ENCODE results near the gene KCNJ12.
"Not testable (repeated sequence)": the region's sequence is repeated elsewhere in the genome, so short reads cannot be mapped to it uniquely, and the experiment has no call there.

DNA sequence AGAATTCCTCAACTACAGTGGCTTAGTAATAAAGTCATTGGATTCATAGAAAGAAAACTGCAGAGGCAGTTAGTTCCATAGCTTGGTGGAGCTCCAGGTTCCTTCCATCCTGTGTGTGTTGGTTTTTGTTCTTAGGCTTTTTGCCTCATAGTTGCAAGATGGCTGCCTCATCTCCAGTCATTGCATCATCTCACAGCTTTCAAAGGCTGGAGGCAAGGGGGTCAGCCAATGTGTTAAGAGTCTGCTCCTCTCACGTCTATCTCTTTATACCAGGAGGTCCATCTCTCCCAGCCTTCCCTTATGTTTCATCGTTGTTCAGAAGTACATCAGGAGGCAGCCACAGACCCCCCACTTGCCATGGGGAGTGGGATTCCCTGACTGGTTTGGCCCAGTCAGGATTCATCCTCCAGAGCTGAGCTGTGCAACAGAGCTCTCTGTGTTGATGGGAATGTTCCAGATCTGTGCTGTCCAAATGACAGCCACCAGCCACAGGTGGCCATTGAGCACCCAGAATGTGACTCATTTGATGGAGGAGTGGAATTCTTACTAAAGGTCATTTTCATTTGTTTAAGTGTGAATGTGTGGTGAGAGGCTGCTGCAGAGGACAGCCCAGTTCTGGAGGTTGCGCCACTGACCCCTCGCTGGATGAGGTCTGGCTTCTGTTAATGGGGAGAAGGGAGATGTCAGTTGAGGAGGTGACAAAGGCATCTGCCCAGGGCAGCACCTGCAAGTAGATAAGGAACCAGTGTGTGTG, 39.4 kb upstream of the KCNJ12 start:
- TF ChIP-seq, protein P1, sequence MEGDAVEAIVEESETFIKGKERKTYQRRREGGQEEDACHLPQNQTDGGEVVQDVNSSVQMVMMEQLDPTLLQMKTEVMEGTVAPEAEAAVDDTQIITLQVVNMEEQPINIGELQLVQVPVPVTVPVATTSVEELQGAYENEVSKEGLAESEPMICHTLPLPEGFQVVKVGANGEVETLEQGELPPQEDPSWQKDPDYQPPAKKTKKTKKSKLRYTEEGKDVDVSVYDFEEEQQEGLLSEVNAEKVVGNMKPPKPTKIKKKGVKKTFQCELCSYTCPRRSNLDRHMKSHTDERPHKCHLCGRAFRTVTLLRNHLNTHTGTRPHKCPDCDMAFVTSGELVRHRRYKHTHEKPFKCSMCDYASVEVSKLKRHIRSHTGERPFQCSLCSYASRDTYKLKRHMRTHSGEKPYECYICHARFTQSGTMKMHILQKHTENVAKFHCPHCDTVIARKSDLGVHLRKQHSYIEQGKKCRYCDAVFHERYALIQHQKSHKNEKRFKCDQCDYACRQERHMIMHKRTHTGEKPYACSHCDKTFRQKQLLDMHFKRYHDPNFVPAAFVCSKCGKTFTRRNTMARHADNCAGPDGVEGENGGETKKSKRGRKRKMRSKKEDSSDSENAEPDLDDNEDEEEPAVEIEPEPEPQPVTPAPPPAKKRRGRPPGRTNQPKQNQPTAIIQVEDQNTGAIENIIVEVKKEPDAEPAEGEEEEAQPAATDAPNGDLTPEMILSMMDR (IDR thresholded peaks at IDR 0.05): not testable (repeated sequence)
- not testable (repeated sequence) for TF ChIP-seq POLR2A (IDR thresholded peaks at IDR 0.05)
